Endothelial cell of umbilical vein (primary cell): ENCODE results near the gene PTCH2. TPM values are rescaled to one million over a fixed set of nuclear protein-coding genes. Genes with fewer than 3 reads are reported as not detected.

Experiments used
- BruUV-seq: library from RNA; stranded (reverse); fragments of 400-500 nt; replicated peaks from 2 replicates; lab custom pipeline; 2021; lab: Mats Ljungman, UMichigan
- CTCF ChIA-PET: fragments of 300-600, 350-600 bp; sonication (Branson Sonifier 250); formaldehyde crosslinking; loops from one replicate; lab custom pipeline; 2021; ENCODE audit warnings: antibody characterized with exemption, inconsistent platforms; lab: Charles Lee
- POLR2A ChIA-PET: fragments of 300-600, 350-600 bp; sonication (Branson Sonifier 250); formaldehyde crosslinking; loops from one replicate; lab custom pipeline; 2021; ENCODE audit warnings: antibody characterized with exemption, inconsistent platforms; lab: Charles Lee
- DNase-seq: peaks from one replicate; pipeline ENCODE4 v3.0.0-alpha.2; 2011; ENCODE audit warnings: low read depth, low spot score
- FAIRE-seq: peaks from 2 replicates; lab custom pipeline; 2011; peaks lifted over from hg19 to GRCh38; lab: Jason Lieb, UNC
- H2AFZ ChIP-seq: 2 replicates; pipeline ENCODE4 v1.6.0; 2012; ENCODE audit warnings: low read depth, low read length, control low read depth, inconsistent platforms
- H3K27ac ChIP-seq: 2 replicates; pipeline ENCODE4 v1.5.1; 2011; ENCODE audit warnings: low read depth, mild to moderate bottlenecking, control low read depth, low read length, moderate library complexity; ENCODE audit not compliant: insufficient read depth
- H3K27me3 ChIP-seq, 2 experiments: 2 replicates each; pipeline versions ENCODE4 v1.6.0 to v1.6.1; 2011; ENCODE audit warnings: low read length in 2 of 2, mixed read lengths in 1 of 2; ENCODE audit not compliant: control insufficient read depth in 2 of 2, insufficient read depth in 2 of 2
- H3K36me3 ChIP-seq, 2 experiments: 2 replicates in 1 of 2; 3 replicates in 1 of 2; pipeline ENCODE4 v1.5.1; 2011; ENCODE audit warnings: low read length in 2 of 2, mild to moderate bottlenecking in 1 of 2, moderate library complexity in 1 of 2; ENCODE audit not compliant: control insufficient read depth in 2 of 2, insufficient read depth in 2 of 2; ENCODE audit errors: extremely low read depth in 1 of 2
- H3K4me1 ChIP-seq: 3 replicates; pipeline ENCODE4 v1.5.1; 2011; ENCODE audit warnings: mild to moderate bottlenecking, low read length; ENCODE audit not compliant: control insufficient read depth, insufficient read depth; ENCODE audit errors: extremely low read depth
- H3K4me2 ChIP-seq: 2 replicates; pipeline ENCODE4 v1.6.1; 2011; ENCODE audit warnings: low read length, control low read depth, mixed read lengths; ENCODE audit not compliant: insufficient read depth
- H3K4me3 ChIP-seq, 3 experiments: fragments of 200-600 bp in 1 of 3; sonication (generic), shearing (Covaris generic) in 1 of 3; replicated peaks in 1 of 3; 2 replicates each; pipeline ENCODE4 v1.5.1; 2011 to 2016; ENCODE audit warnings: control low read depth in 3 of 3, low read length in 3 of 3, mild to moderate bottlenecking in 2 of 3, inconsistent platforms in 1 of 3, low read depth in 1 of 3, moderate library complexity in 1 of 3; ENCODE audit not compliant: insufficient read depth in 1 of 3
- H3K79me2 ChIP-seq: 2 replicates; pipeline ENCODE4 v1.6.0; 2012; ENCODE audit warnings: low read length, inconsistent platforms; ENCODE audit not compliant: control insufficient read depth, insufficient read depth
- H3K9ac ChIP-seq: replicated peaks from 2 replicates; pipeline ENCODE3; 2011; ENCODE audit warnings: low read length, control low read depth; ENCODE audit not compliant: insufficient read depth; ENCODE audit errors: extremely low read depth
- H3K9me1 ChIP-seq: replicated peaks from 3 replicates; pipeline ENCODE4 v1.6.0; 2011; ENCODE audit warnings: mild to moderate bottlenecking, low read length; ENCODE audit not compliant: control insufficient read depth, insufficient read depth; ENCODE audit errors: extremely low read depth
- H3K9me3 ChIP-seq: replicated peaks from 2 replicates; pipeline ENCODE4 v1.5.1; 2012; ENCODE audit warnings: low read length, inconsistent platforms; ENCODE audit not compliant: control insufficient read depth, insufficient read depth
- H4K20me1 ChIP-seq: replicated peaks from 2 replicates; pipeline ENCODE3; 2011; ENCODE audit warnings: mild to moderate bottlenecking, low read length; ENCODE audit not compliant: control insufficient read depth, insufficient read depth; ENCODE audit errors: extremely low read depth
- EZH2 ChIP-seq: IDR thresholded peaks from 2 replicates; pipeline ENCODE4 v1.6.1; 2012; ENCODE audit warnings: borderline replicate concordance, low read depth, mild to moderate bottlenecking, moderate library complexity, low read length, inconsistent platforms; ENCODE audit not compliant: severe bottlenecking
- FOS ChIP-seq: IDR thresholded peaks from 2 replicates; pipeline ENCODE4 v1.6.1; 2011; ENCODE audit warnings: mild to moderate bottlenecking, low read length, moderate library complexity, borderline replicate concordance; ENCODE audit not compliant: insufficient read depth
- GATA2 ChIP-seq: IDR thresholded peaks from 2 replicates; pipeline ENCODE4 v1.7.0; 2011; ENCODE audit warnings: low read depth, mild to moderate bottlenecking, moderate library complexity, mixed read lengths, low read length; ENCODE audit not compliant: insufficient read length, insufficient read depth
- JUN ChIP-seq: IDR thresholded peaks from 2 replicates; pipeline ENCODE4 v1.6.1; 2011; ENCODE audit warnings: borderline replicate concordance, low read depth; ENCODE audit not compliant: insufficient read length, insufficient read depth
- MYC ChIP-seq: IDR thresholded peaks from one replicate; pipeline ENCODE4 v1.6.1; 2011; ENCODE audit warnings: mild to moderate bottlenecking, low read depth, low read length
- POLR2A ChIP-seq: IDR thresholded peaks from 2 replicates; pipeline ENCODE4 v1.6.1; 2012; ENCODE audit warnings: low read depth, mild to moderate bottlenecking, control low read depth, low read length
- POLR2AphosphoS5 ChIP-seq: IDR thresholded peaks from 2 replicates; pipeline ENCODE4 v1.6.1; 2012; ENCODE audit warnings: low read depth, mild to moderate bottlenecking, control low read depth, low read length, moderate library complexity; ENCODE audit not compliant: insufficient read depth
- dilution Hi-C: fragments of 300-500 bp; cut with MboI; formaldehyde crosslinking; loops from one replicate; pipeline ENCODE4 v1.15.0; 2019; ENCODE audit warnings: low sequenced_read_pairs; ENCODE audit not compliant: extremely low pct_ligation_motif_present
- intact Hi-C: fragments of 100-400 bp; cut with micrococcal nuclease; formaldehyde crosslinking; loops from one replicate; pipeline ENCODE4 v1.10.0; 2022
- polyA plus RNA-seq, 4 experiments: library from polyadenylated mRNA; depleted of rRNA in 3 of 4; stranded (reverse) in 3 of 4; unstranded in 1 of 4; fragments of >200 nt; gene quantifications; 2 replicates each; pipeline versions ENCODE4 v1.2.1 to v1.2.3, GENCODE V29; 2011 to 2012; ENCODE audit warnings: missing spikeins in 1 of 4
- total RNA-seq: library from RNA; stranded (reverse); gene quantifications from 2 replicates; pipeline ENCODE4 v1.2.3, GENCODE V29; 2021
- TF ChIP-seq, protein P1 (sequence below), 2 donors: IDR thresholded peaks; 1 replicate in 1 of 2; 2 replicates in 1 of 2; pipeline ENCODE4 v1.5.1; 2011; ENCODE audit warnings: low read length in 2 of 2, mild to moderate bottlenecking in 2 of 2, moderate library complexity in 2 of 2, control low read depth in 1 of 2, inconsistent platforms in 1 of 2, low read depth in 1 of 2; ENCODE audit not compliant: insufficient read depth in 1 of 2; ENCODE audit errors: extremely low read depth in 1 of 2
- TF ChIP-seq, protein P2 (sequence below): IDR thresholded peaks from 2 replicates; pipeline ENCODE4 v1.6.1; 2011; ENCODE audit not compliant: insufficient read depth, insufficient read length

The PTCH2 gene
- total and polyA plus RNA-seq, 2 donors (not counting 3 experiments of a cell fraction or from before 2014, with no cell fraction given): 1.8 TPM

DNA sequence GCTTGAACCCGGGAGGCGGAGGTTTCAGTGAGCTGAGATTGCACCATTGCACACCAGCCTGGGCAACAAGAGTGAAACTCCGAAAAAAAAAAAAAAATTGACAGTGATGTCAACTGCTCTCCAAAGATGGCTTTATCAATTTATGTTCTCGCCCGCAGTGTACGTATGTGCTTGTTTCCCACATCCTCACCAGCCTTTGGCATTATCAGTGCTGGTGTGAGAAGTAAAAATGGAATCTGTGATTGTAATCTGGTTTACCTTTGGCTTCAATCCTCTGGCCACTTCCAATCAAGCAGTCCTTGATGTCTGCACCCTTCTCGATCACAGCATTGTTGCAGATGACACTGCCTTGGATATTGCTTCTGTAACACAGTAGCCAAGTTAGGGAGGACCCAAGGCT is 14.4 kb upstream of the PTCH2 start:
- TF ChIP-seq POLR2AphosphoS5: no peak
- TF ChIP-seq FOS: no peak
- TF ChIP-seq MYC: no peak
- no peak for TF ChIP-seq GATA2
- no peak for TF ChIP-seq EZH2
- no peak for TF ChIP-seq JUN
- TF ChIP-seq, protein P1, sequence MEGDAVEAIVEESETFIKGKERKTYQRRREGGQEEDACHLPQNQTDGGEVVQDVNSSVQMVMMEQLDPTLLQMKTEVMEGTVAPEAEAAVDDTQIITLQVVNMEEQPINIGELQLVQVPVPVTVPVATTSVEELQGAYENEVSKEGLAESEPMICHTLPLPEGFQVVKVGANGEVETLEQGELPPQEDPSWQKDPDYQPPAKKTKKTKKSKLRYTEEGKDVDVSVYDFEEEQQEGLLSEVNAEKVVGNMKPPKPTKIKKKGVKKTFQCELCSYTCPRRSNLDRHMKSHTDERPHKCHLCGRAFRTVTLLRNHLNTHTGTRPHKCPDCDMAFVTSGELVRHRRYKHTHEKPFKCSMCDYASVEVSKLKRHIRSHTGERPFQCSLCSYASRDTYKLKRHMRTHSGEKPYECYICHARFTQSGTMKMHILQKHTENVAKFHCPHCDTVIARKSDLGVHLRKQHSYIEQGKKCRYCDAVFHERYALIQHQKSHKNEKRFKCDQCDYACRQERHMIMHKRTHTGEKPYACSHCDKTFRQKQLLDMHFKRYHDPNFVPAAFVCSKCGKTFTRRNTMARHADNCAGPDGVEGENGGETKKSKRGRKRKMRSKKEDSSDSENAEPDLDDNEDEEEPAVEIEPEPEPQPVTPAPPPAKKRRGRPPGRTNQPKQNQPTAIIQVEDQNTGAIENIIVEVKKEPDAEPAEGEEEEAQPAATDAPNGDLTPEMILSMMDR (IDR thresholded peaks at IDR 0.05; ENCODE audit: extremely low read depth in 1 of 2, insufficient read depth in 1 of 2, low read depth in 1 of 2, low read length in 2 of 2): no peak
- TF ChIP-seq, protein P2, sequence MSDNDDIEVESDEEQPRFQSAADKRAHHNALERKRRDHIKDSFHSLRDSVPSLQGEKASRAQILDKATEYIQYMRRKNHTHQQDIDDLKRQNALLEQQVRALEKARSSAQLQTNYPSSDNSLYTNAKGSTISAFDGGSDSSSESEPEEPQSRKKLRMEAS: no peak
- no peak for TF ChIP-seq POLR2A
- FAIRE-seq (no peak), DNase-seq (no peak)
- Histone ChIP-seq H3K4me2 (no peak overlapping the region), H3K36me3 (peaks cover 0 to 3% of the 10 kb centered on the region in 2 experiments), H3K9ac (no peak overlapping the region), H3K4me1 (no peaks in the 10 kb centered on the region), H2AFZ (no peak overlapping the region), H3K27ac (no peak overlapping the region), H3K4me3 (no peak overlapping the region), H3K27me3 (no peaks in the 10 kb centered on the region), H3K79me2 (no peaks in the 10 kb centered on the region), H3K9me3 (no peaks in the 10 kb centered on the region), H3K9me1 (no peaks in the 10 kb centered on the region), H4K20me1 (no peaks in the 10 kb centered on the region)
- ChIA-PET CTCF (no interaction called here), POLR2A (no interaction called here)
- intact Hi-C loops (no loop called here), dilution Hi-C loops (no loop called here)
- BruUV-seq: no TSS peak
